Mesendoderm (in vitro differentiated cells): ENCODE results near the gene RTL9.
A peak's percentile ranks its signal among the peaks of the same experiment; 100 is the strongest.
"Not testable (repeated sequence)": the region's sequence is repeated elsewhere in the genome, so short reads cannot be mapped to it uniquely, and the experiment has no call there.

ENCODE experiments used
- DNase-seq: peaks from one replicate; pipeline ENCODE4 v3.0.0; 2013
- H2AK5ac ChIP-seq: 2 replicates; pipeline ENCODE4 v1.6.1; 2013; ENCODE audit warnings: low read length, inconsistent platforms
- H2BK120ac ChIP-seq: 2 replicates; pipeline ENCODE4 v1.6.1; 2013; ENCODE audit warnings: low read depth, mild to moderate bottlenecking, low read length, moderate library complexity, mixed read lengths
- H2BK15ac ChIP-seq: replicated peaks from 2 replicates; pipeline ENCODE4 v1.6.1; 2013; ENCODE audit warnings: low read depth, mild to moderate bottlenecking, moderate library complexity
- H2BK5ac ChIP-seq: 2 replicates; pipeline ENCODE4 v1.6.1; 2013; ENCODE audit warnings: low read length, inconsistent platforms
- H3K18ac ChIP-seq: 2 replicates; pipeline ENCODE4 v1.6.1; 2013; ENCODE audit warnings: mild to moderate bottlenecking, low read length, mixed read lengths
- H3K23ac ChIP-seq: one replicate; pipeline ENCODE4 v1.6.1; 2013; ENCODE audit warnings: low read length
- H3K27ac ChIP-seq: 2 replicates; pipeline ENCODE4 v1.5.1; 2013; ENCODE audit warnings: low read depth, mild to moderate bottlenecking, inconsistent platforms, low read length, moderate library complexity
- H3K27me3 ChIP-seq: 2 replicates; pipeline ENCODE4 v1.6.1; 2013; ENCODE audit warnings: low read length, control low read depth, mild to moderate bottlenecking, inconsistent platforms; ENCODE audit not compliant: insufficient read depth, poor library complexity
- H3K36me3 ChIP-seq: 2 replicates; pipeline ENCODE4 v1.6.1; 2013; ENCODE audit warnings: low read length, inconsistent platforms; ENCODE audit not compliant: control insufficient read depth, insufficient read depth
- H3K4ac ChIP-seq: one replicate; pipeline ENCODE4 v1.6.1; 2013; ENCODE audit warnings: low read depth, mild to moderate bottlenecking, low read length, moderate library complexity
- H3K4me1 ChIP-seq: 2 replicates; pipeline ENCODE4 v1.6.1; 2013; ENCODE audit warnings: low read depth, low read length, inconsistent platforms; ENCODE audit not compliant: control insufficient read depth
- H3K4me2 ChIP-seq: 2 replicates; pipeline ENCODE4 v1.6.1; 2013; ENCODE audit warnings: low read length
- H3K4me3 ChIP-seq: 2 replicates; pipeline ENCODE4 v1.5.1; 2013; ENCODE audit warnings: mild to moderate bottlenecking, low read length
- H3K56ac ChIP-seq: one replicate; pipeline ENCODE4 v1.6.1; 2013; ENCODE audit warnings: low read length
- H3K79me1 ChIP-seq: 2 replicates; pipeline ENCODE4 v1.6.1; 2013; ENCODE audit warnings: low read length, inconsistent platforms
- H3K79me2 ChIP-seq: 2 replicates; pipeline ENCODE4 v1.6.1; 2013; ENCODE audit warnings: mild to moderate bottlenecking, low read length; ENCODE audit not compliant: control insufficient read depth, insufficient read depth
- H3K9ac ChIP-seq: 2 replicates; pipeline ENCODE4 v1.6.1; 2013; ENCODE audit warnings: low read length, inconsistent platforms
- H4K5ac ChIP-seq: one replicate; pipeline ENCODE4 v1.6.1; 2013; ENCODE audit warnings: low read length
- H4K8ac ChIP-seq: one replicate; pipeline ENCODE4 v1.6.1; 2013; ENCODE audit warnings: low read depth, mild to moderate bottlenecking, control low read depth, low read length, moderate library complexity
- WGBS: extraction: QIAGEN DNeasy Blood & Tissue Kit; methylation state at CpG from one replicate; pipeline ENCODE4 v1.1.7; 2013; ENCODE audit warnings: low lambda C conversion rate, missing lambda C conversion rate; ENCODE audit not compliant: insufficient coverage; ENCODE audit errors: extremely low coverage; 5-methylcytosine and 5-hydroxymethylcytosine counted together

RTL9 gene

GRCh38 chrX:110331444-110332030 lies 27.1 kb upstream of the RTL9 start:
- Histone ChIP-seq H3K27ac (no peak overlapping the region), H3K27me3 (no peaks in the 10 kb centered on the region), H4K5ac (no peak overlapping the region), H3K18ac (no peak overlapping the region), H3K4me1 (no peaks in the 10 kb centered on the region), H3K4me2 (no peak overlapping the region), H3K9ac (no peak overlapping the region), H2AK5ac (no peak overlapping the region), H3K4me3 (no peak overlapping the region), H3K56ac (no peak overlapping the region), H3K36me3 (no peaks in the 10 kb centered on the region), H2BK15ac (no peak overlapping the region), H2BK5ac (no peak overlapping the region), H3K79me2 (no peaks in the 10 kb centered on the region), H3K4ac (no peak overlapping the region), H2BK120ac (no peak overlapping the region), H3K23ac (no peak overlapping the region), H4K8ac (no peak overlapping the region), H3K79me1 (no peaks in the 10 kb centered on the region)
- WGBS = no CpG with 5 or more reads among the region's 3 CpGs
- DNase-seq = no peak

- not testable (repeated sequence) for H3K4ac ChIP-seq, H3K18ac ChIP-seq, H3K56ac ChIP-seq, H3K36me3 ChIP-seq, H3K27me3 ChIP-seq, H3K9ac ChIP-seq, H2BK5ac ChIP-seq, H3K4me1 ChIP-seq, H3K4me2 ChIP-seq, H2BK15ac ChIP-seq, H3K23ac ChIP-seq, H3K79me1 ChIP-seq, H2BK120ac ChIP-seq, H4K5ac ChIP-seq, H2AK5ac ChIP-seq, H3K4me3 ChIP-seq, H4K8ac ChIP-seq, DNase-seq, H3K79me2 ChIP-seq, H3K27ac ChIP-seq
- WGBS = no CpG with 5 or more reads among the region's 1 CpG
Measured at GRCh38 chrX:110333458-110333857, 25.2 kb upstream of the RTL9 start.

DNA sequence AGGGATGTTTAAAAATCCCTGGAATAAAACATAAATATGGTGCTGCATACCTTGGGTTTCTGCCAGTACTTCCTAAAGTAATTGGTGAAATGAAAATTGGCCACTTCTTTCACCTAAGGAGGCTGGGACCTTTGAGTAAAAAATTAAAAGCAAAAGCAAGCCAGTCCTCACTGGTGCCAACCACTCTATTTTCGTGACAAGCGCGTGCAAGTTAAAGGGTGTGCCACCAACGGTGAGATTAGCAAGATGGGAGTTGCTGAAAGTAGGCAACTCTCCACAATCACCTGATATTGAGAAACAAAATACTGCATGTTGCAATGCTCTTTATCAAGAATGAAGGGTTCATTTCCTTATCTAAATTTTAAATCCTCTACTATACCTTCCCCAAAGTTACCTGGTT lies 19.7 kb upstream of the RTL9 start:
- H3K23ac ChIP-seq = no peak overlapping the region
- no CpG with 5 or more reads among the region's 4 CpGs for WGBS
- H2AK5ac ChIP-seq = no peak overlapping the region
- no peaks in the 10 kb centered on the region for H3K36me3 ChIP-seq
- no peaks in the 10 kb centered on the region for H3K27me3 ChIP-seq
- no peak overlapping the region for H2BK15ac ChIP-seq
- no peak overlapping the region for H3K4me2 ChIP-seq
- no peaks in the 10 kb centered on the region for H3K4me1 ChIP-seq
- no peak overlapping the region for H4K5ac ChIP-seq
- H2BK5ac ChIP-seq = no peak overlapping the region
- H3K9ac ChIP-seq = no peak overlapping the region
- H3K4me3 ChIP-seq = no peak overlapping the region
- DNase-seq = no peak
- H4K8ac ChIP-seq = no peak overlapping the region
- no peak overlapping the region for H3K4ac ChIP-seq
- H3K27ac ChIP-seq = no peak overlapping the region
- no peak overlapping the region for H3K56ac ChIP-seq
- no peak overlapping the region for H2BK120ac ChIP-seq
- H3K18ac ChIP-seq = no peak overlapping the region
- H3K79me1 ChIP-seq = no peaks in the 10 kb centered on the region
- H3K79me2 ChIP-seq = no peaks in the 10 kb centered on the region

DNA sequence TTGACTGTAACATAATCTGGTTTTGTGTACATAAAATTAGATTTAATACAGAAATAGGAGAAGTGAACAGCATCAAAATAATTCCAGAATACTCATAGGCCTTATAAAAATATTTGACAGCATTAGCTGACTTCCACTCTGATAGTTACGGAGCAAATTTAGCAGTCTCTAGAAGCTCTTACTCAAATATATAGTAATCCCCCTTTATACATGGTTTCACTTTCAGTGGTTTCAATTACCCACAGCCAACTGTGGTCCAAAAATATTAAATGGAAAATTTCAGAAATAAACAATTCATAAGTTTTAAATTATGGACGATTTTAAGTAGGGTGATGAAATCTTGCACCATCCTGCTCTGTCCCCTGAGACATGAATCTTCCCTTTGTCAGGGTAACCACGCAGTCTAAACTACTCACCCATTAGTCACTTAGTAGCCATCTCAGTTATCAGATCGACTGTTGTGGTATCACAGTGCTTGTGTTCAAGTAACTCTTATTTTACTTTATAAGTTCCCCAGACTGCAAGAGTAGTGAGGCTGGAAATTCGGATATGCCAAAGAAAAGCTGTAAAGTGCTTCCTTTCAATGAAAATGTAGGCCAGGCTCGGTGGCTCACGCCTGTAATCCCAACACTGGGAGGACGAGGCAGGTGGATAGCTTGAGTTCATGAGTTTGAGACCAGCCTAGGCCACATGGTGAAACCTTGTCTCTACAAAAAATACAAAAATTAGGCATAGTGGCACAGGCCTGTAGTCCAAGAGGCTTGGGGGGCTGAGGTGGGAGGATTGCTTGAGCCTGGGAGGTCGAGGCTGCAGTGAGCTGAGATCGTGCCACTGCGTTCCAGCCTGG lies 17.2 kb upstream of the RTL9 start:
- peak; percentile 18 for DNase-seq
- no peak overlapping the region for H2BK15ac ChIP-seq
- no CpG with 5 or more reads among the region's 11 CpGs for WGBS
- H2BK5ac ChIP-seq = no peak overlapping the region
- H3K18ac ChIP-seq = no peak overlapping the region
- H3K4ac ChIP-seq = no peak overlapping the region
- no peaks in the 10 kb centered on the region for H3K27me3 ChIP-seq
- no peak overlapping the region for H3K27ac ChIP-seq
- no peaks in the 10 kb centered on the region for H3K79me2 ChIP-seq
- H3K4me2 ChIP-seq = no peak overlapping the region
- no peak overlapping the region for H4K8ac ChIP-seq
- no peak overlapping the region for H2AK5ac ChIP-seq
- no peak overlapping the region for H4K5ac ChIP-seq
- no peak overlapping the region for H3K23ac ChIP-seq
- no peak overlapping the region for H2BK120ac ChIP-seq
- no peaks in the 10 kb centered on the region for H3K4me1 ChIP-seq
- H3K4me3 ChIP-seq = no peak overlapping the region
- no peak overlapping the region for H3K56ac ChIP-seq
- H3K79me1 ChIP-seq = no peaks in the 10 kb centered on the region
- no peak overlapping the region for H3K9ac ChIP-seq
- no peaks in the 10 kb centered on the region for H3K36me3 ChIP-seq

DNA sequence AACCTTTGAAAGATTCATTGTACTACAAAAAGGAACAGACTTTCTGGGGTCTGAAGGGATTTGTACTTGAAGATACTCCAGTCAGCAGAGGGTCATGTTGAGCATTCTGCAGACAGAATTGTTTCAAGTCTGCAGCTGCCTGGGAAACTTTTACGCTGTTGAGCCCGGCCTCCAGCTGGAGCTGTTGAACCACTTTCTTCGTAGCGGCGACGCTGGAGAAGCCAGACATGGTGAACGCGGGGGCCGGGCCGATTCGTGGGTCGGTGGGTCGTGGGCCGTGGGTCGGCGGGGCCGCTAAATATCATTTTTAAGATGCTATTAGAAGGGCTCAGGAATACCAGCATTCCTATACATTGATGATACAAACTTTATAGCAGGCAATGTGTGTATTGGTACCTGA lies 12.0 kb upstream of the RTL9 start:
- Histone ChIP-seq H3K18ac (no peak overlapping the region), H2BK120ac (no peak overlapping the region), H3K36me3 (no peaks in the 10 kb centered on the region), H4K8ac (no peak overlapping the region), H3K4ac (no peak overlapping the region), H3K9ac (no peak overlapping the region), H3K23ac (no peak overlapping the region), H3K27me3 (no peaks in the 10 kb centered on the region), H3K79me1 (no peaks in the 10 kb centered on the region), H3K56ac (no peak overlapping the region), H2BK15ac (no peak overlapping the region), H4K5ac (no peak overlapping the region), H3K4me1 (no peaks in the 10 kb centered on the region), H2BK5ac (no peak overlapping the region), H3K27ac (no peak overlapping the region), H3K4me3 (no peak overlapping the region), H3K79me2 (no peaks in the 10 kb centered on the region), H3K4me2 (no peak overlapping the region), H2AK5ac (no peak overlapping the region)
- WGBS = no CpG with 5 or more reads among the region's 17 CpGs
- DNase-seq = peak; percentile 4
